Activated naive CD4-positive, alpha-beta T cell treated with Interleukin-2 at 50 U/mL for 16 hours (primary cell): ENCODE data around the gene ZSWIM8.
"Not testable (repeated sequence)": the region's sequence is repeated elsewhere in the genome, so short reads cannot be mapped to it uniquely, and the experiment has no call there.

Experiments
- DNase-seq: peaks from one replicate; pipeline ENCODE4 v3.0.0-alpha.2; 2020

The ZSWIM8 gene

GRCh38 chr10:73815719-73816030, 30.3 kb downstream of the ZSWIM8 start:
- DNase-seq = no peak

GRCh38 chr10:73816917-73817729, 31.7 kb downstream of the ZSWIM8 start:
- no peak for DNase-seq

GRCh38 chr10:73817826-73818225, 32.4 kb downstream of the ZSWIM8 start:
- DNase-seq = no peak

GRCh38 chr10:73818402-73818801, 33.0 kb downstream of the ZSWIM8 start:
- DNase-seq = no peak

- no peak for DNase-seq
Observed at GRCh38 chr10:73819081-73819480, 33.7 kb downstream of the ZSWIM8 start.

- DNase-seq = no peak
Observed at GRCh38 chr10:73819513-73820093, 34.2 kb downstream of the ZSWIM8 start.

- no peak for DNase-seq
Observed at GRCh38 chr10:73823391-73823790, 38.0 kb downstream of the ZSWIM8 start.

GRCh38 chr10:73824146-73824725, 38.8 kb downstream of the ZSWIM8 start:
- DNase-seq = no peak

GRCh38 chr10:73827346-73828089, 42.1 kb downstream of the ZSWIM8 start:
- DNase-seq = no peak

GRCh38 chr10:73828161-73828560, 42.8 kb downstream of the ZSWIM8 start:
- DNase-seq = no peak

GRCh38 chr10:73829090-73829489, 43.7 kb downstream of the ZSWIM8 start:
- not testable (repeated sequence) for DNase-seq

- no peak for DNase-seq
Observed at GRCh38 chr10:73836427-73836980, 51.1 kb downstream of the ZSWIM8 start.

GRCh38 chr10:73837072-73837471, 51.7 kb downstream of the ZSWIM8 start:
- DNase-seq = no peak

GRCh38 chr10:73838008-73838567, 52.7 kb downstream of the ZSWIM8 start:
- no peak for DNase-seq

- DNase-seq = no peak
Observed at GRCh38 chr10:73838827-73839226, 53.4 kb downstream of the ZSWIM8 start.

GRCh38 chr10:73839276-73839966, 54.0 kb downstream of the ZSWIM8 start:
- DNase-seq = no peak

GRCh38 chr10:73840056-73840402, 54.6 kb downstream of the ZSWIM8 start:
- no peak for DNase-seq

GRCh38 chr10:73840403-73841060, 55.1 kb downstream of the ZSWIM8 start:
- DNase-seq = no peak

- DNase-seq = no peak
Observed at GRCh38 chr10:73841061-73841421, 55.6 kb downstream of the ZSWIM8 start.

GRCh38 chr10:73841526-73842285, 56.3 kb downstream of the ZSWIM8 start:
- DNase-seq = no peak

- DNase-seq = no peak
Observed at GRCh38 chr10:73842349-73842748, 56.9 kb downstream of the ZSWIM8 start.
